NK-92 (cell line): ENCODE results near the gene OPRL1.

Source experiments
- DNase-seq: peaks from one replicate; lab custom pipeline; 2025; ENCODE audit not compliant: unreplicated experiment; lab: John Stamatoyannopoulos, UW

The OPRL1 gene

DNA sequence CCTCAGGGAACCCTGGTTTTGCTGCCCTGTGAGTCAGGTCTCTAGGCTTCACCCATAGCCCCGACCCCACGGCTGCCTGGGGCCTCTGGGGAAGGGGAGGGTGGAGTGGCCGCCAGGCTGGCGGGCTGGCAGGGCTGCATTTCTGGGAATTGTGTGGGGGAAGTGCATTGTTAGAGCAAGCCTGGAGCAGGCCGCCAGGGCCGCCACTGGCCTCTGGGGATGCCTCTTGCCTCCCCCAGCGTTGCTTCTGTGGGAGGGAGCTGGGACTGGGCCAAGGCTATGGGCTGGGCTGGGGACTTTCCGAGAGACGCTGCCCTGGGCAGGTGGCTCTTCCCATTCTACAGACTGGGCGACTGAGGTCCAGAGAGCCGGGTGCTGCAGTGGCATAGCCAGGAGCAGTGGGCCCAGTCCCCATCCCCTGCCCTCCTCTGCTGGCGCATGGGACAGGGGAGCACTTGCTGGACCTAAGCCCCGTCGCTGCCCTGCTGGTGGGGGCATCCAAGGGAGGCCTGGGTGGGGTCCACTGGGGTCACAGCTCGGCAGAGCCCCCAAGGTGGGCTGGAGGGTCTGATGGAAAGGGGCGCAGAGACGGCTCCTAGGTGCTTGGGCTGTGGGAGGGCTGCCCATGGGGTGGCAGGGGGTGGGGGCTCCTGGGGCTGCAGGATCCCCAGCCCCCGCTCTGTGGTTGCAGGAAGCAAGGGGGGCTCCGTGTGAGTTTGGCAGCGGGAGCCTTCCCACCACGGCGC, 23.8 kb upstream of the OPRL1 start:
- no peak for DNase-seq

GRCh38 chr20:64056639-64056888, 23.3 kb upstream of the OPRL1 start:
- no peak for DNase-seq

- DNase-seq: no peak
Observed at GRCh38 chr20:64056889-64057627, 22.8 kb upstream of the OPRL1 start.

DNA sequence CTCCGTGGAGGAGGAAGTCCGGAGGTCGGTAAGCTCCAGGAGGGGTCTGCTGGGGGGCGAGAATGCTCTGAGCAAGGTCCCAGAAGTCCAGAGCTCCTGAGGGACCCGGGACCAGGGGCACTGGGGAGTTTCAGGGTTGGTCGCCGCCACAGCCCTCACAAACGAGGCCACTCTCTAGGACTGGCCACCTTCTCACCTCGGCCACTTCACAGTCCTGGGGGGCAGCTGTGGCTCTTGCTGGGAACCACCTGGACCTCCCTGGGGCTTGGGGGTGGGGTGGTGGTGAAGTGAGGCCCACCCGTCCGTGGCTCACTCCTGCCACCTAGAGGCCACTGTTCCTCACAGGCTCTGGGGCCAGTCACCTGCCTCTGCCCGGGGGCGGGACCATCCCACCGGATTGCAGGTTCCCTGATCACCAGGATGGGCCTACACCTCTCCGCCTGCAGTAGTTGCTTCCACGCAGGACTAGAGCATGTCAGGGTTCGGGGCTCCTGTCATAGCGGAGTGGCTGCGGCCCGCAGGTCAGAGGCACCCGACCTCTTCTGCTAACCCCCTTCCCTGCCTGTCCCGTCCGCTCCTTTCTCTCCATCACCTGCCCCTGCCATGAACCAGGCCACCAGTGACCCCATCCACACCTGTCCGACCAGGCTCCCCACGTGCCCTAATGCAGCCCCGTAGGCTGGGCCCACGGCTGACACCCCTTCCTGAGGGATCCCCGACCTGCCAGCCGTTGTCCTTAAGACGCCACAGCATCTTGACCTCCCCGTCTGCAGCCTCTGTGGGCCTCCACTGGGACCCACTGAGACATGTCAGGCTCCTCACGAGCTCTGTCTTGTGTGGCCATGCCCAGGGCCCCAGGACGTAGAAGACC, 22.0 kb upstream of the OPRL1 start:
- DNase-seq: no peak

DNA sequence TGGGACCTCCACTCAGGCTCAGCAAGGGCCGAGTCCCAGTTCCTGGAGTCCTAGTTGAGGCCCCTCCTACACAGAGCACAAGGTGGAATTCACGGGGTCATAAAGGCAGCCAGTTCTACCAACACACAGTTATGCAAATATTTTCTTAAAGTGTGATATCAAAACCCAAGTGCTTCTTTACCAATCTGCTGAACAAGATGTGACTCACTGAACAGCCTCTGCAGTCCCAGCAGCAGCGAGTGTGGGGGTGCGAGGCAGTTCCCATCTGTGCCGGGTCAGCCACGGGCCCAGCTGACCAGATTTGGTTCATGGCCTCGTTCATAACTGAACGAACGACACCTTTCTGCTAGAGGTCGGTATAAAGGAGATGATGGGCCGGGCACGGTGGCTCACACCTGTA, 21.3 kb upstream of the OPRL1 start:
- DNase-seq: no peak

GRCh38 chr20:64062276-64062595, 17.6 kb upstream of the OPRL1 start:
- no peak for DNase-seq

DNA sequence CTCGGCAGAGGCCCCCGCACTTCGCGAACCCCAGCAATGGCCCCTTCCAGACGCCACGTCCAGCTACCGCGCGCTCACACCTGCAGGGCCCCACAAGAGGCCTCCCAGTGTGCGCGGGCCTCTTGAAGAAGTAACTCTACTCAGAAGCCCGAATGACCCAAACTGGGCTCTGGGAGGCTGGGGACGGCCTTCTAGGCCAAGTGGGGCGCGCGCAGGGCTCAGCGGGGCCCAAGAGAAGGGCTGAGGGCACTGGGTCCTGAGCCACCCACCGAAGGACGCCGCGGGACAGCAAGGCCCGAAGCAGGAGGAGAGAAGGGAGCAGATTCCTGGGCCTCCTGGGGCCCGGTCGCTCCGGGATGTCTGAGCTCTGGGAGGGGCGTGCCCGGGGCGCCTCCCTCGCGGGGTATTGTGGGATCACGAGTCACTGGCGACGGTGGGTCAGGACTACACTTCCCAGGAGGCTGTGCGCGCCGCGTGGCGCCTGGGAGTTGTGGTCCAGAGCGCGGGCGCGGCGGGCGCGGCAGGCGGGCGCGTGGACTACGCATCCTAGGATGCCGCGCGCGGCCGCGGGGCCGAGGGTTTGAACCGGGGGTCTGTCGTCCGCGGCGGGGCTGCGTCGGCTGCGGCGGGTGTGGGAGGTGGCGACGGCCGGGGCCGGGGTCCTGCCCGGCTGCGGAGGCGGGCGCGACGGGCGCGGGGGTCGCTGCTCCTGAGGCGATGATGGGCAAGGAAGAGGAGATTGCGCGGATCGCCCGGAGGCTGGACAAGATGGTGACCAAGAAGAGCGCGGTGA, 17.1 kb upstream of the OPRL1 start, which contains the start of gene TCEA2:
TCEA2 (plus strand) TSS at position 603 of the 793 bp plus-strand sequence; CDS start at position 718, 115 bp downstream.
- DNase-seq: peak; percentile 31

DNA sequence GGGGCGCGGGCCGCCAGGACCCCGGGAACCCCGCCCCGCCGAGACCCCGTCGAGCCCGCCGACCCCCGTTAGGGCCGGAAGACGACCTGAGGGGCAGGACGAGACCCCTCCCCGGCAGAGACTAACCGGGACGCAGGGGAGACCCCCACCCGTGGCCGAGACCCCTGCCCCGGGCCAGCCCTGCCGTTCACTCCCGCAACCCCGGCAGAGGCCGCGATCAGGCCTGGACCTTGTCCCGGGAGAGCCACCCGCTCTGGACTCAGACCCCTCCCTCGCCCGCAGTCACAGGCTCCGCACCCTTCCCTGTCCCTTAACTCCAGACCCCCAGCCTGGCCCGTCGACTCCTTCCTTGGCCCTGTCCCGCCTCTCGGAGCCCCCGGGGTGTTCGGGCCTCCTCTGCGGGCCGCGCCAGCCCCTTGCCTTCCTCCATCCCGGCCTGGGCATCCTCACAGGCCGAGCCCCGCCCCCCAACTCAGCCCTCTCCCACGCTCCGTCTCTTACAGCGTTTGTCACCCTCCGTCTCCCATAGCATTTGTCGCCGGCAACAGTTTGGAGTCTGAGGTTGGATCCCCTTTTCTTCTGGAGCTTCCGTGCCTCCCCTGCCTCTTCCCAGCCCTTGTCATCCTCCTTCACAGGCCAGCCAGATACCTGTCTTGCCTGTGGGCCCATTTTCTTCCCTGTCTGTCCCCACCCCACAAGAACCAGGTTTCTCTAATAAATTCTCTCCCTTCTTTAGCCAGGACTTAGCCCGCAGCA, 16.3 kb upstream of the OPRL1 start:
- no peak for DNase-seq

GRCh38 chr20:64064145-64064698, 15.7 kb upstream of the OPRL1 start:
- no peak for DNase-seq

- DNase-seq: no peak
Observed at GRCh38 chr20:64065062-64065973, 14.6 kb upstream of the OPRL1 start.

DNA sequence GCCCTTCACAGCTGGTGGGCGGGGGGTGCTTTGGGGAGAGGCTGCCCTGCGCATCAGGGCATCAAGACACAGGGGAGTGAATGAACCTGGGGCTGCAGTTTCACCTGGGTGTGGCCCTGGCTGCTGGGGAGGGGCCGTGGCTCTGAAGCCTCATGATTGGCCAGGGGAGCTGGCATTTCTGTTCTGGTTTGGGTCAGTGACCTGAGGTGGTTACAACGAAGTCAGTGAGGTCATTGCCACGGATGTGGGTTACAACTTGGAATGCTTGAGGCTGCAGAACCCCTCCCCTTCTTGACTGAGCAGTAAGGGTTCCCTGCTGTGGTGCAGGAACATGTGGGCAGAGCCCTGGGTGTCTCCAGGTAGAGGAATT, 13.9 kb upstream of the OPRL1 start:
- no peak for DNase-seq

- no peak for DNase-seq
Observed at GRCh38 chr20:64067005-64067632, 12.8 kb upstream of the OPRL1 start.

- DNase-seq: no peak
Observed at GRCh38 chr20:64067733-64068307, 12.1 kb upstream of the OPRL1 start.

GRCh38 chr20:64068386-64069208, 11.3 kb upstream of the OPRL1 start:
- DNase-seq: no peak

DNA sequence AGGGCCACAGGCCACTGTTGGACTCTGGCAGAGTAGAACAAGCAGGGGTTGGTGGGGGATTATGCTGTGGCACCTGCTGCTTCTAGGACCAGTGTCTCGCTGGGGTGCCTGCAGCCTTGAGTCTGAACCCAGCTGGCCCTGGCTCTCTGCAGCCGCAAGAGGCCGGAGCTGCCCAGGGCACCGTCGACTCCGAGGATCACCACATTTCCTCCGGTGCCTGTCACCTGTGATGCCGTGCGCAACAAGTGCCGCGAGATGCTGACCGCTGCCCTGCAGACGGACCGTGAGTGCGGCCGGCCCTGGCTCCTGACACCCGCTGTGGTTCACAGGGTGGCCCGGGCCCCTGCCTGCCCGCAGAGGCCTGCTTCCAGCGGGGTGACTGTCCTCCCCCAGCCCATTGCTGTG, 10.7 kb upstream of the OPRL1 start:
- DNase-seq: no peak

GRCh38 chr20:64069614-64070243, 10.2 kb upstream of the OPRL1 start:
- DNase-seq: no peak
